Dermis microvascular lymphatic vessel endothelial cell (primary cell): ENCODE results near the gene FAM149B1. TPM values are rescaled to one million over a fixed set of nuclear protein-coding genes. Genes with fewer than 3 reads are reported as not detected.
"Not testable (repeated sequence)": the region's sequence is repeated elsewhere in the genome, so short reads cannot be mapped to it uniquely, and the experiment has no call there.

ENCODE experiments used
- DNase-seq, 2 donors: peaks; one replicate each; pipeline versions ENCODE4 v3.0.0 to v3.0.0-alpha.2; 2010; ENCODE audit warnings: low read depth in 2 of 2
- total RNA-seq: library from RNA; depleted of rRNA; stranded (reverse); fragments of >200 nt; gene quantifications from 2 replicates; pipeline ENCODE4 v1.2.1, GENCODE V29; 2014

Gene FAM149B1
- total RNA-seq, 1 donor from 2014 or later: 19.6 TPM

GRCh38 chr10:73232887-73233286 lies 65.0 kb downstream of the FAM149B1 start:
- DNase-seq: no peak

- DNase-seq: no peak
Observed at GRCh38 chr10:73233883-73234282, 66.0 kb downstream of the FAM149B1 start.

- no peak for DNase-seq
Observed at GRCh38 chr10:73234695-73235094, 66.8 kb downstream of the FAM149B1 start.

- DNase-seq: no peak
Observed at GRCh38 chr10:73238990-73239566, 71.2 kb downstream of the FAM149B1 start.

GRCh38 chr10:73239908-73240307 lies 72.0 kb downstream of the FAM149B1 start:
- no peak for DNase-seq

- DNase-seq: no peak
Observed at GRCh38 chr10:73244866-73245477, 77.1 kb downstream of the FAM149B1 start.

- peak in 1 of 2 donors; percentile 9 for DNase-seq
Observed at GRCh38 chr10:73246322-73246645, 78.4 kb downstream of the FAM149B1 start.

GRCh38 chr10:73246646-73247508 lies 79.0 kb downstream of the FAM149B1 start, which contains the start of gene DNAJC9:
Gene DNAJC9, minus strand, starts transcription at chr10:73247255. Its CDS starts 66 bp downstream, at chr10:73247189.
- DNase-seq: peak; percentile 83 to 93

GRCh38 chr10:73247509-73248258 lies 79.8 kb downstream of the FAM149B1 start:
- DNase-seq: peak in 1 of 2 donors; percentile 4

- DNase-seq: no peak
Observed at GRCh38 chr10:73248259-73248724, 80.4 kb downstream of the FAM149B1 start.

GRCh38 chr10:73251683-73252444 lies 83.9 kb downstream of the FAM149B1 start:
- DNase-seq: peak in 1 of 2 donors; percentile 16

GRCh38 chr10:73252445-73253224 lies 84.7 kb downstream of the FAM149B1 start, which contains the start of gene MRPS16:
Gene MRPS16, minus strand, starts transcription at chr10:73252644. Its CDS starts 162 bp downstream, at chr10:73252482.
- peak; percentile 85 to 97 for DNase-seq

GRCh38 chr10:73253225-73253555 lies 85.3 kb downstream of the FAM149B1 start:
- DNase-seq: peak in 1 of 2 donors; percentile 6

- not testable (repeated sequence) for DNase-seq
Observed at GRCh38 chr10:73258612-73259011, 90.7 kb downstream of the FAM149B1 start.

GRCh38 chr10:73261362-73261995 lies 93.6 kb downstream of the FAM149B1 start:
- DNase-seq: no peak

- peak in 1 of 2 donors; percentile 66 for DNase-seq
Observed at GRCh38 chr10:73262105-73262730, 94.3 kb downstream of the FAM149B1 start.

- DNase-seq: no peak
Observed at GRCh38 chr10:73262880-73263555, 95.1 kb downstream of the FAM149B1 start.

GRCh38 chr10:73263693-73264347 lies 95.9 kb downstream of the FAM149B1 start:
- DNase-seq: peak in 1 of 2 donors; percentile 29
